CD4-positive, alpha-beta T cell treated with Interleukin-4 for 1 hour (primary cell): ENCODE results near the gene SIRT4.

Experiments
- DNase-seq, 2 donors: peaks; one replicate each; pipeline ENCODE4 v3.0.0-alpha.2; 2020 to 2022

SIRT4 gene

GRCh38 chr12:120278137-120279069 is 23.7 kb upstream of the SIRT4 start:
- DNase-seq, result no peak

- no peak for DNase-seq
These were observed 18.8 kb upstream of the SIRT4 start for GRCh38 chr12:120283318-120283717.

- no peak for DNase-seq
These were observed 17.7 kb upstream of the SIRT4 start for GRCh38 chr12:120284381-120284780.

GRCh38 chr12:120286768-120287490 is 15.2 kb upstream of the SIRT4 start:
- no peak for DNase-seq

GRCh38 chr12:120287491-120287890 is 14.6 kb upstream of the SIRT4 start:
- no peak for DNase-seq

GRCh38 chr12:120290609-120291305 is 11.4 kb upstream of the SIRT4 start:
- DNase-seq, result peak; percentile 16 to 24

GRCh38 chr12:120292411-120292660 is 9.8 kb upstream of the SIRT4 start:
- DNase-seq, result no peak

GRCh38 chr12:120292661-120293531 is 9.2 kb upstream of the SIRT4 start, which contains the start of gene RNU4-1:
TSS of gene RNU4-1 (minus strand) at chr12:120293237.
- peak; percentile 93 for DNase-seq

GRCh38 chr12:120314220-120314619 is 12.1 kb downstream of the SIRT4 start:
- no peak for DNase-seq

- no peak for DNase-seq
These were observed 14.7 kb downstream of the SIRT4 start for GRCh38 chr12:120316798-120317223.

- peak; percentile 100 for DNase-seq
These were observed 15.3 kb downstream of the SIRT4 start for GRCh38 chr12:120317224-120318105.

- DNase-seq, result no peak
These were observed 19.5 kb downstream of the SIRT4 start for GRCh38 chr12:120321382-120322202.

- no peak for DNase-seq
These were observed 21.7 kb downstream of the SIRT4 start for GRCh38 chr12:120323772-120324171.

- no peak for DNase-seq
These were observed 22.8 kb downstream of the SIRT4 start for GRCh38 chr12:120324841-120325417.

GRCh38 chr12:120327593-120327992 is 25.5 kb downstream of the SIRT4 start, which contains the start of gene PLA2G1B:
TSS of gene PLA2G1B (minus strand) at chr12:120327779. CDS start at chr12:120327753, 26 bp downstream.
- DNase-seq, result no peak

- DNase-seq, result no peak
These were observed 26.1 kb downstream of the SIRT4 start for GRCh38 chr12:120328228-120328627.

GRCh38 chr12:120331390-120331789 is 29.3 kb downstream of the SIRT4 start:
- no peak for DNase-seq

- no peak for DNase-seq
These were observed 29.9 kb downstream of the SIRT4 start for GRCh38 chr12:120332041-120332440.

- no peak for DNase-seq
These were observed 30.4 kb downstream of the SIRT4 start for GRCh38 chr12:120332523-120332922.

GRCh38 chr12:120335447-120335846 is 33.3 kb downstream of the SIRT4 start:
- peak; percentile 12 to 43 for DNase-seq
